ENCODE results near the gene ACAD8.

Gene ACAD8

GRCh38 chr11:134229126-134229790, 24.1 kb upstream of the ACAD8 start:
- CTCF ChIA-PET: interaction anchor here (2.5 kb wide), 1 partner anchor 15 kb away, joined by 9 read pairs; no protein-coding TSS in a partner anchor
- Mint-ChIP-seq H3K4me3 (no peak overlapping the region), H3K4me1 (peaks cover 78% of the 10 kb centered on the region), H3K9me3 (no peaks in the 10 kb centered on the region), H3K27me3 (no peaks in the 10 kb centered on the region), H3K36me3 (peaks cover 22% of the 10 kb centered on the region), H3K27ac (peak overlapping the region; percentile 38)
- no peak for DNase-seq

GRCh38 chr11:134230339-134230738, 23.0 kb upstream of the ACAD8 start:
- Mint-ChIP-seq H3K27ac (peak overlapping the region; percentile 38), H3K4me3 (no peak overlapping the region), H3K36me3 (peaks cover 25% of the 10 kb centered on the region), H3K4me1 (peaks cover 77% of the 10 kb centered on the region), H3K9me3 (no peaks in the 10 kb centered on the region), H3K27me3 (no peaks in the 10 kb centered on the region)
- peak; percentile 27 for DNase-seq
- CTCF ChIA-PET: interaction anchor here (2.5 kb wide), 1 partner anchor 14 kb away, joined by 9 read pairs; no protein-coding TSS in a partner anchor

GRCh38 chr11:134231958-134232659, 21.3 kb upstream of the ACAD8 start:
- CTCF ChIA-PET: no interaction called here
- Mint-ChIP-seq H3K36me3 (peaks cover 33% of the 10 kb centered on the region), H3K27ac (peak overlapping the region; percentile 50), H3K27me3 (no peaks in the 10 kb centered on the region), H3K9me3 (no peaks in the 10 kb centered on the region), H3K4me1 (peaks cover 60% of the 10 kb centered on the region), H3K4me3 (no peak overlapping the region)
- DNase-seq: no peak

GRCh38 chr11:134233729-134234179, 19.6 kb upstream of the ACAD8 start:
- Mint-ChIP-seq H3K36me3 (peaks cover 33% of the 10 kb centered on the region), H3K27ac (no peak overlapping the region), H3K9me3 (no peaks in the 10 kb centered on the region), H3K4me3 (no peak overlapping the region), H3K27me3 (no peaks in the 10 kb centered on the region), H3K4me1 (peaks cover 43% of the 10 kb centered on the region)
- no peak for DNase-seq
- CTCF ChIA-PET: interaction anchor here (1.1 to 1.7 kb wide), 3 partner anchors 10 to 28 kb away, joined by 3 to 10 read pairs (median 4); no protein-coding TSS in a partner anchor

GRCh38 chr11:134235399-134235798, 18.0 kb upstream of the ACAD8 start:
- H3K4me1 Mint-ChIP-seq: peaks cover 27% of the 10 kb centered on the region
- peaks cover 34% of the 10 kb centered on the region for H3K36me3 Mint-ChIP-seq
- DNase-seq: no peak
- CTCF ChIA-PET: interaction anchor here (0.9 kb wide), 1 partner anchor 9 kb away, joined by 3 read pairs; no protein-coding TSS in a partner anchor
- H3K27me3 Mint-ChIP-seq: no peaks in the 10 kb centered on the region
- no peaks in the 10 kb centered on the region for H3K9me3 Mint-ChIP-seq
- no peak overlapping the region for H3K4me3 Mint-ChIP-seq
- H3K27ac Mint-ChIP-seq: no peak overlapping the region

- peaks cover 33% of the 10 kb centered on the region for H3K36me3 Mint-ChIP-seq
- CTCF ChIA-PET: no interaction called here
- H3K27me3 Mint-ChIP-seq: no peaks in the 10 kb centered on the region
- H3K9me3 Mint-ChIP-seq: no peaks in the 10 kb centered on the region
- peaks cover 11% of the 10 kb centered on the region for H3K4me1 Mint-ChIP-seq
- no peak overlapping the region for H3K27ac Mint-ChIP-seq
- H3K4me3 Mint-ChIP-seq: no peak overlapping the region
- no peak for DNase-seq
Observed at GRCh38 chr11:134236834-134237556, 16.4 kb upstream of the ACAD8 start.

GRCh38 chr11:134237557-134237922, 15.8 kb upstream of the ACAD8 start:
- Mint-ChIP-seq H3K27ac (no peak overlapping the region), H3K9me3 (no peaks in the 10 kb centered on the region)

GRCh38 chr11:134238956-134239355, 14.4 kb upstream of the ACAD8 start:
- Mint-ChIP-seq H3K4me3 (no peak overlapping the region), H3K9me3 (no peaks in the 10 kb centered on the region), H3K36me3 (peaks cover 43% of the 10 kb centered on the region), H3K27ac (no peak overlapping the region), H3K27me3 (no peaks in the 10 kb centered on the region), H3K4me1 (no peaks in the 10 kb centered on the region)
- CTCF ChIA-PET: interaction anchor here (1.4 kb wide), 1 partner anchor 13 kb away, joined by 3 read pairs; no protein-coding TSS in a partner anchor
- no peak for DNase-seq

More at GRCh38 chr11:134237557-134237922, 15.8 kb upstream of the ACAD8 start:
- Mint-ChIP-seq H3K4me1 (peaks cover 5% of the 10 kb centered on the region), H3K27me3 (no peaks in the 10 kb centered on the region), H3K4me3 (no peak overlapping the region), H3K36me3 (peaks cover 35% of the 10 kb centered on the region)
- no peak for DNase-seq
- CTCF ChIA-PET: no interaction called here

- CTCF ChIA-PET: interaction anchor here (1.1 kb wide), 1 partner anchor 34 kb away, joined by 3 read pairs; no protein-coding TSS in a partner anchor
- peaks cover 47% of the 10 kb centered on the region for H3K36me3 Mint-ChIP-seq
- H3K27ac Mint-ChIP-seq: no peak overlapping the region
- no peaks in the 10 kb centered on the region for H3K9me3 Mint-ChIP-seq
- no peak overlapping the region for H3K4me3 Mint-ChIP-seq
- H3K4me1 Mint-ChIP-seq: no peaks in the 10 kb centered on the region
- no peaks in the 10 kb centered on the region for H3K27me3 Mint-ChIP-seq
- DNase-seq: no peak
Observed at GRCh38 chr11:134240592-134240991, 12.8 kb upstream of the ACAD8 start.

GRCh38 chr11:134242376-134242775, 11.0 kb upstream of the ACAD8 start:
- Mint-ChIP-seq H3K9me3 (no peaks in the 10 kb centered on the region), H3K27ac (no peak overlapping the region), H3K36me3 (peaks cover 45% of the 10 kb centered on the region), H3K4me1 (no peaks in the 10 kb centered on the region), H3K4me3 (no peak overlapping the region), H3K27me3 (no peaks in the 10 kb centered on the region)
- CTCF ChIA-PET: interaction anchor here (0.7 kb wide), 1 partner anchor 19 kb away, joined by 3 read pairs; no protein-coding TSS in a partner anchor
- no peak for DNase-seq

GRCh38 chr11:134243913-134244312, 9.5 kb upstream of the ACAD8 start:
- no peak for DNase-seq
- Mint-ChIP-seq H3K27me3 (no peaks in the 10 kb centered on the region), H3K4me1 (peaks cover 3% of the 10 kb centered on the region), H3K4me3 (no peak overlapping the region), H3K27ac (no peak overlapping the region), H3K36me3 (peaks cover 48% of the 10 kb centered on the region), H3K9me3 (no peaks in the 10 kb centered on the region)
- CTCF ChIA-PET: interaction anchor here (0.6 to 3.1 kb wide), 10 partner anchors 8 to 194 kb away, joined by 3 to 32 read pairs (median 4); partner anchors contain the start of genes NCAPD3 and VPS26B

- Mint-ChIP-seq H3K27me3 (no peaks in the 10 kb centered on the region), H3K4me1 (peaks cover 8% of the 10 kb centered on the region), H3K9me3 (no peaks in the 10 kb centered on the region), H3K27ac (no peak overlapping the region), H3K36me3 (peaks cover 50% of the 10 kb centered on the region), H3K4me3 (no peak overlapping the region)
- CTCF ChIA-PET: interaction anchor here (0.6 to 3.1 kb wide), 9 partner anchors 9 to 79 kb away, joined by 3 to 32 read pairs (median 4); partner anchors contain the start of genes NCAPD3 and VPS26B
- peak; percentile 41 for DNase-seq
Observed at GRCh38 chr11:134244593-134244992, 8.8 kb upstream of the ACAD8 start.

- Mint-ChIP-seq H3K27ac (no peak overlapping the region), H3K4me1 (peaks cover 8% of the 10 kb centered on the region), H3K4me3 (no peak overlapping the region), H3K27me3 (no peaks in the 10 kb centered on the region), H3K36me3 (peaks cover 44% of the 10 kb centered on the region), H3K9me3 (no peaks in the 10 kb centered on the region)
- no peak for DNase-seq
- CTCF ChIA-PET: interaction anchor here (0.8 to 3.1 kb wide), 5 partner anchors 19 to 122 kb away, joined by 3 to 32 read pairs (median 4); partner anchors contain the start of gene VPS26B
Observed at GRCh38 chr11:134245434-134245833, 7.9 kb upstream of the ACAD8 start.

GRCh38 chr11:134246100-134246499, 7.3 kb upstream of the ACAD8 start:
- H3K36me3 Mint-ChIP-seq: peaks cover 44% of the 10 kb centered on the region
- CTCF ChIA-PET: interaction anchor here (3.1 kb wide), 1 partner anchor 37 kb away, joined by 32 read pairs; no protein-coding TSS in a partner anchor
- peaks cover 8% of the 10 kb centered on the region for H3K4me1 Mint-ChIP-seq
- H3K9me3 Mint-ChIP-seq: no peaks in the 10 kb centered on the region
- H3K27ac Mint-ChIP-seq: no peak overlapping the region
- DNase-seq: no peak
- H3K4me3 Mint-ChIP-seq: no peak overlapping the region
- H3K27me3 Mint-ChIP-seq: no peaks in the 10 kb centered on the region
